NCI-H1930 (cell line): ENCODE measurements around the gene SORBS2.

Source experiments
- DNase-seq, 2 experiments: peaks; one replicate each; lab custom pipeline; 2025; lab: John Stamatoyannopoulos, UW

The SORBS2 gene

DNA sequence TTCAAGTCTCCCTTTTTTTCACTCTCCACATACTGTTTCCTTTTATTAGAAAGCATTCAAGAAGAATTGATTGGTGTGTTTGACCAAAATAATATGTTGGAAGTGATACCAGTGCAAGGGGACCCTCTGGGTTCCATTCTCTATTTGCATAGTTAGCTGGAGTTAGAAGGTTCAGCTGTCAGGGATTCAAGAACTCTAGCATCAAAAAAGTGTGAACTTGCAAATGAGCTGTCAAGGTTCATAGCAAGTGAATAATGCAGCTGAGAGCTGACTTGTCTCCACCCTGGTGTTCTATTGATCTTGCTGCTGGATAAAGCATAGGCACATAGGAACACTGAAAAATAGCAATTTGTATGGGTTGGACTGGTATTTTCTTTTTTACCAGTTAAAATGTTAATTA is 73.2 kb downstream of the SORBS2 start:
- DNase-seq = no peak

DNA sequence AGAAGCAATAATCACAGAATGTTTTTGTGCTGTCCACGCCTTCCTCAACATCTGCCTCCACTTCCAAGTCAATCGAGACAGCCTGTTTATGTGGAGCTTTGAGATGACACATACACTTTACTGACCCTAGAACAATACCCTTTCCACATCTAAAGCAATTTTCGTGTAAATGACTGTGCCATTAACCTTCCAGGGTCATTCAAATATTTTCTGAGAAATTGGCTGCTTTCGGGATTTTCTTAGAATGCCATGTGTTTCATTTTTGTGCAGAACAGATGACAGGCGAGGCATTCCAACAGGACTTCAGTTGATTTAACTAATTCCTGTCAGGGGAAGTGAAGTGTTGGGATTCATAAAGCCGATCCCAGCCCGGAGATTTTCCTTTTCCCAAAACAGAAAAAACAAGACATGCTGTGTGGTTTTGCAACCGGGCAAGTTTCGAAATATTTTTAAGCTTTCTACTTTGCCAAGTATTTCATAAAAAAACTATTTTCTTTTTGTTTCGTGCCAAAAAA is 73.9 kb downstream of the SORBS2 start:
- DNase-seq = no peak

DNA sequence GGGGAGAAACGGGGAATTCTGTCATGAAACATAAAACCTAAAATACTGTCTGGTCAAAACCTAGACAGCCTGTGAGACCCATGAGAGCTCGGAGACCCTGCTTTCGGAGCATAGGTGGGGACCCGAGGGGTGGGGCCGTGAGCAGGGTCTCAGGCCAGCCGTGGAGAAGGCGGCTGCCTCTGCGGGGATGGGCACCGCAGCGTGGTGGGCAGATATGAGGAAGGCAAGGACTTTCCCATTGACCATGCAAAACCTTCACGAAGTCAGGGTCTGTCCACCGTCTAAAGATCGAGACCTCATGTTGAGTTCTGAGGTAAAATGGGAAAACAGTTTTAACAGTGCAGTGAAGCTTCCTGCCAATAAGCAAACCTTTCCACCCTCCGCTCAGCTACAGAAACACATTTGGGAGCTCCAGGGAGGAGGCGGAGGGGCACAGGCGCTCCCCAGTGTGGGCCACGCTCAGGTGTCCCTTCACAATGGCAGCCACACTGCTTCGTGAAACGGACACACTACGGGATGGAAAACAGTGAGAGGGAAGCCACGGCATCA is 74.4 kb downstream of the SORBS2 start:
- no peak for DNase-seq

- no peak for DNase-seq
Observed at GRCh38 chr4:185736882-185737281, 75.1 kb downstream of the SORBS2 start.

- no peak for DNase-seq
Observed at GRCh38 chr4:185735866-185736400, 76.1 kb downstream of the SORBS2 start.

GRCh38 chr4:185734930-185735329 is 77.1 kb downstream of the SORBS2 start:
- DNase-seq = no peak

GRCh38 chr4:185734214-185734613 is 77.8 kb downstream of the SORBS2 start:
- DNase-seq = no peak

DNA sequence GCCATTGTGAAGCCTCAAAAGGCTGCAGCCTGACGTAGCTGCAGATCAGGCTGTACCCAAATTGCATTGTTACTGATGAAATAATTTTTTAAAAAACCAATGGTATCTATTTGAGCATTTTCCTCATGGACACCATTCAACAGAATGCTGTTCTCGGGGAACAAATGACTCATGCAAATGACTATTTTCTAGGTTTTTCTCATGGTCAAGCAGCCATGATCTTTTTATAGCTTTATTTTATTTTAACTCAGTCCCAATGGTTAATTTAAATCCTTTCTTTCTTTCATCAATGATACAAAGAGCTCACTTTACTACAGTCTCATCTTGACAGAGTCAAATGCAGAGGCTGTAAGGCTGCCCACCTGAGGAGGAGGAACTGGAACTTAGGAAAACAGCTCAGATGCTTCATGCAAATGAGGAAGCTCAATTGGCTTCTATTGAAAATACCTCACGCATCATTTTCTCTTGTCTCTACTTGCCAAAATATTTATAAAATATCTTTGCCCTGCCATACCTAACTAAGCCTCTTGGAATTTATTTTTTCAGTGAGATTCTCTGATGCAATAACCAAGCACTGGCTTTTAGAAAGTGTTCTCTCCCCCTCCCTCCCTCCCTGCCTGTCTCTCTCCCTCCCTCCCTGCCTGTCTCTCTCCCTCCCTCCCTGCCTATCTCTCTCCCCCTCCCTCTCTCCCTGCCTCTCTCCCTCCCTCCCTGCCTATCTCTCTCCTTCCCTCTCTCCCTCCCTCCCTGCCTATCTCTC is 81.0 kb downstream of the SORBS2 start:
- DNase-seq = no peak

DNA sequence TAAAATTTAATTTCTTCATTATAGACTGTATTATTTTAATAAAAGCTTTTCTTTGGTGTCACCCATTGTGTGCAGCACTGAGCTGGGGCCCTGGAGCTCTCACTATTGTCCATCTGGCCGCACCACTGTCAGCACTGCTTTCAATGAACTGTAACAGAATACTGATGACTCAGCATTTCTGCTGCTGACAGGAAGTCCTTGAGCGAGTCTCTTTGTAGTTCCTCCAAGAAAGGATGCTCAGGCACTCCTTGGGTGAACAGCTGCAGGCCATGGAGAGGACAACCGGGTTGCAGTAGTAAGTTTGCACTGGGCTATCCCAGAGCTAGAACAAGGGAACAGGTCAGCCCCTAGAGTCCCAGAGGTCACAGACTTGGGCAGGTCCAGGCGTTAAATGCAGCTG is 81.6 kb downstream of the SORBS2 start:
- no peak for DNase-seq

DNA sequence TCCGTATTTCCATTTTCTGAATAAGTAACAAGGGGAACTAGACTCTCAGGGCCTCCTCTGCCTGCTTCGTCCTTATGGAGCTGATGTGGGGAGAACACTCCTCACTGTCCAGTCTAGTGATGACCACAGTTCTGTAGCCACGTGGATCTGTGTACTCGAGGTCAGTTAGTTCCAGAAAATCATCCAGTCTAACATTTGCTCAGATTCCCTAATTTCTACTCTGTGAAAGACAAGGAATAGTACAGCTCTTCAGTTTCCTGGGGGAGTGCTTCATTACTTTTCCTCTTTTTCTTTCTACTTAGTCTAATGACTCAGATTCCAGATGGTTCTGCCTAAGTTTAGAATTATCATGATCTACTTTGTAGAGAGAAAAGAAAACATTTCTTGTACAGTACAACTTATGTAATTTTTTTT is 82.6 kb downstream of the SORBS2 start:
- DNase-seq = no peak

DNA sequence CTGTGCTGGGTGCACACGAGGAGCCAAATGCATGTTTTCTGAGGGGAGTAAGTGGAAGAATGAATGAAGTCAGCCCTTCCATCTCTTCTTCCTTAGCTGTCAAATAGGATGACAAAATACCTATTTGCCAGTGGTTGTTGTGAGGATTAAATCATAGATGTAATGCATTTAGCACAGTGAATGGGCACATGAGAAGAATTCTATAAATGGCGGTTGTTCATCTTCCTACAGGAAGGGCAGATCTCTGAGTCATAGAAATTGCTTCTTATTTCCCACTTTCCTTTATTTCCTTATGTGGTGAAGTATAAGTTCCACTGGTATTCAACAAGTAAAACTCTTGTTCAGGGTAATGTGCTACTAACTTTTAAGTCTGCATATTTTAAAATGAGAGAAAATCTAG is 83.1 kb downstream of the SORBS2 start:
- DNase-seq = no peak

GRCh38 chr4:185726931-185727330 is 85.1 kb downstream of the SORBS2 start:
- peak in 1 of 2 experiments; percentile 3 for DNase-seq

DNA sequence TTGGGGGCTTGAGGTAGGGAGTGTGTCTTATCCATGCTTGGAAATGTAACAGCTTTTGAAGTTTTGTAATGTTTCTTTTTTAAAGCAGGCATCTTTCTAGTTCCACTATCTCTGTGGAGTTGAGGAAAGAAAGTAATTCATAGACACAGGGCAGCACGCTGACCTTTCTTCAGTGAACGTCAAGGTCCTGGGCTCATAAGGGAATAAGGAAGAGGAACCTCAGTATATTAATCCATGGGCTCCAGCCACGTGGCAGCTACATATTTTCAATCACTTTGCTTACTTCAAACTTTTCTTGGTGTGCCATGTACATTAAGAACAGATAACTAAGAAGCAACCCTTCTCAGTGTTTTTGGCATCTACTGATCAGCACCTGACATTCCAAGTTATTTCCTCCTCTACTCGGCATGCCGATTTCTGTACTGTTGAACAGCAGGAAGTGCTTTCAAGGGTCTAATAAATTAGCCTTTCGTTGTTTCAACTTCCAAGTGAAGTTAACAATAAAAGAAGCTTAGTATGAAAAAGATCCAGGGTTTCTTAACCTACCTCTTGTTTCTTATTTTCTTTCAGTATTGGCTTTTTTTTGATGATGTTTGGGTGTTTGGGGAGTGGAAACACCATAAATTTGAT is 88.2 kb downstream of the SORBS2 start:
- no peak for DNase-seq

- DNase-seq = no peak
Observed at GRCh38 chr4:185722029-185722316, 90.0 kb downstream of the SORBS2 start.

DNA sequence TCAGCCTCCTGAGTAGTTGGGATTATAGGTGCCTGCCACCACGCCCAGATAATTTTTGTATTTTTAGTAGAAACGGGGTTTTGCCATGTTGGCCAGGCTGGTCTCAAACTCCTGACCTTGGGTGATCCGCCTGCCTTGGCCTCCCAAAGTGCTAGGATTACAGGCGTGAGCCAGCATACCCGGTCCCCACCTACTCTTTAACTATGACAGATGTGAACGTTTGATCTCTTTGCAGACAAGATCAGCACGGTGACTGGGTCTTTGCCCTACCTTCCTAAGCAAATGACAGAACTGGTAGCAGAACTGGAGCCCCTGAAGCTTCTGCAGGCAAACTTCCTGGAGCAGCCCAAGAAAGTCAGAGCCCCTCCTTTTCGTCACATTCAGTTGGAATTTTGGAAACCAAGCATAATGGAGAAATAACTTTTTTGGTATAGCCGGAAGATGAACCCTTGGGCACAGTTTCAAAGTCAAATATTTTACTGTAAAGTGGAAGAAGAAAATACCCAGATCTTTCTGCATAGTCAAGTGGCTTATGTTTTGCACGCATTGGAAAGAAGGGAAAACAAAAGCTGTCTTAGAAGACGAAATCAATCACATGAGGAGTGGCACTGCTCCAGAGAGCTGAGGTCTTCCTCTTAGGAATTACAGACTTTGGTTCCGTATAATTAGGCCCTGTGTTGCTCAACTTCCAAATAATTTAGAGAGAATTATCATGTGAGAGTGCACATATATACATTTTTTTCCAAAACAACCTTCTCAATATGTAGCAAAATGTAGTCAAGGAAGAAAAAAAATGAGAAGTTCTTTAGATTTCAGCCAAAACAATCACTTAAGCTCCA is 90.6 kb downstream of the SORBS2 start:
- no peak for DNase-seq

DNA sequence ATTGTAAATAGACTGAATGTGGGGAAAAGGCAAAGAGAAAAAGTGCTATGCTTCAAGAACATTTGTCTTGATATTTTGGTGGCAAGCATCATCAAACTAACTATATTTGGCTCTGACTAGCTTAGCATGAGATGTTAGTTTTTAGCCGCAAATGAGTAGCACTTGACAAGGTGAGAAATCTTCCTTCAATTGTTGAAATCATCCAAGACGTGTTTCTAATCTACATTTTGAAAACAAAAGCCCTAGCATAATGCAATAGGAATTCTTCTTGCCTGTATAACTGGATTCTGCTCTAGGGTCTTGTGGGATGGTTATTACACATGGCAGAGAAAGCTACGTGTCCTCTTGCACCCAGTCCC is 92.5 kb downstream of the SORBS2 start:
- no peak for DNase-seq

GRCh38 chr4:185718578-185719499 is 93.2 kb downstream of the SORBS2 start:
- DNase-seq = no peak

- no peak for DNase-seq
Observed at GRCh38 chr4:185717377-185717741, 94.6 kb downstream of the SORBS2 start.

- no peak for DNase-seq
Observed at GRCh38 chr4:185716577-185717376, 95.2 kb downstream of the SORBS2 start.

DNA sequence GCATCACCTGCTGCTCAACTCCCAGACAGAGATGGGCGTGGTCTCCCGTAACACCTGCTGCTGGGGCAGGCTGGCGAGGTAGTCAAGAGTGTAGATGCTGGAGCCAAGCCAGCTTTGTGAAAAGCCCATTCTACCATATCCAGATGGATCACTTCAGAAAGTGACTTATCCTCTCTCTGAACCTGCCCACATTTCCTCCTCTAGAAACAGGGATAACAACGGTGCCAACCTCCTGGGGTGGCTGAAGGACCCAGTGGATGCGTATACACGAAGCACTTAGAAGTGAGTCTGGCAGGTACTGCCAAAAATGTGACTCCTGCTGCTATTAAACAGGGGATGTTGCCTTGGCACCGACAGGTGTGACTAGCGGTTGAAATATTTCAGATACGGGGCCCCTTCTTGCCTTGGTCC is 95.8 kb downstream of the SORBS2 start:
- DNase-seq = no peak
